ENCODE data around the gene DNAH9. TPM values are rescaled to one million over a fixed set of nuclear protein-coding genes. Genes with fewer than 3 reads are reported as not detected.

The DNAH9 gene
- polyA plus RNA-seq, 1 donor from 2014 or later: 2.0 TPM

- Histone ChIP-seq H3K9ac (ENCODE audit: low read length) (no peak overlapping the region), H3K9me2 (ENCODE audit: insufficient read depth, low read length) (no peaks in the 10 kb centered on the region), H3K36me3 (ENCODE audit: insufficient read depth, low read length) (no peaks in the 10 kb centered on the region), H3K4me2 (ENCODE audit: low read length) (no peak overlapping the region), H3K27ac (ENCODE audit: low read length) (no peak overlapping the region), H3F3A (ENCODE audit: insufficient read depth, low read length, poor library complexity, severe bottlenecking) (no peaks in the 10 kb centered on the region), H3K27me3 (ENCODE audit: insufficient read depth, low read depth, low read length) (no peaks in the 10 kb centered on the region), H3K4me3 (ENCODE audit: low read length) (no peak overlapping the region), H2AFZ (ENCODE audit: low read depth, low read length) (no peak overlapping the region), H4K20me1 (ENCODE audit: insufficient read depth) (no peaks in the 10 kb centered on the region), H3K79me2 (replicated peaks; ENCODE audit: insufficient read depth, low read length) (no peaks in the 10 kb centered on the region), H3K9me3 (ENCODE audit: low read length) (no peaks in the 10 kb centered on the region)
- TF ChIP-seq CTCF (IDR thresholded peaks at IDR 0.05; ENCODE audit: poor library complexity, severe bottlenecking) (no peak), TAF1 (IDR thresholded peaks at IDR 0.05; ENCODE audit: low read depth) (no peak), POLR2AphosphoS5 (IDR thresholded peaks at IDR 0.05) (no peak), EZH2 (IDR thresholded peaks at IDR 0.05; ENCODE audit: borderline replicate concordance, insufficient read depth, low read length, poor library complexity, severe bottlenecking) (no peak), SMC3 (conservative IDR thresholded peaks at IDR 0.05; ENCODE audit: poor library complexity) (no peak), EP300 (conservative IDR thresholded peaks at IDR 0.05; ENCODE audit: poor library complexity, severe bottlenecking) (no peak), RAD21 (conservative IDR thresholded peaks at IDR 0.05) (no peak), MXI1 (conservative IDR thresholded peaks at IDR 0.05; ENCODE audit: poor library complexity, severe bottlenecking) (no peak)
- TF ChIP-seq, protein P1, sequence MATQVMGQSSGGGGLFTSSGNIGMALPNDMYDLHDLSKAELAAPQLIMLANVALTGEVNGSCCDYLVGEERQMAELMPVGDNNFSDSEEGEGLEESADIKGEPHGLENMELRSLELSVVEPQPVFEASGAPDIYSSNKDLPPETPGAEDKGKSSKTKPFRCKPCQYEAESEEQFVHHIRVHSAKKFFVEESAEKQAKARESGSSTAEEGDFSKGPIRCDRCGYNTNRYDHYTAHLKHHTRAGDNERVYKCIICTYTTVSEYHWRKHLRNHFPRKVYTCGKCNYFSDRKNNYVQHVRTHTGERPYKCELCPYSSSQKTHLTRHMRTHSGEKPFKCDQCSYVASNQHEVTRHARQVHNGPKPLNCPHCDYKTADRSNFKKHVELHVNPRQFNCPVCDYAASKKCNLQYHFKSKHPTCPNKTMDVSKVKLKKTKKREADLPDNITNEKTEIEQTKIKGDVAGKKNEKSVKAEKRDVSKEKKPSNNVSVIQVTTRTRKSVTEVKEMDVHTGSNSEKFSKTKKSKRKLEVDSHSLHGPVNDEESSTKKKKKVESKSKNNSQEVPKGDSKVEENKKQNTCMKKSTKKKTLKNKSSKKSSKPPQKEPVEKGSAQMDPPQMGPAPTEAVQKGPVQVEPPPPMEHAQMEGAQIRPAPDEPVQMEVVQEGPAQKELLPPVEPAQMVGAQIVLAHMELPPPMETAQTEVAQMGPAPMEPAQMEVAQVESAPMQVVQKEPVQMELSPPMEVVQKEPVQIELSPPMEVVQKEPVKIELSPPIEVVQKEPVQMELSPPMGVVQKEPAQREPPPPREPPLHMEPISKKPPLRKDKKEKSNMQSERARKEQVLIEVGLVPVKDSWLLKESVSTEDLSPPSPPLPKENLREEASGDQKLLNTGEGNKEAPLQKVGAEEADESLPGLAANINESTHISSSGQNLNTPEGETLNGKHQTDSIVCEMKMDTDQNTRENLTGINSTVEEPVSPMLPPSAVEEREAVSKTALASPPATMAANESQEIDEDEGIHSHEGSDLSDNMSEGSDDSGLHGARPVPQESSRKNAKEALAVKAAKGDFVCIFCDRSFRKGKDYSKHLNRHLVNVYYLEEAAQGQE (IDR thresholded peaks at IDR 0.05; ENCODE audit: borderline replicate concordance): no peak
Observed at GRCh38 chr17:11836508-11836907, 238.2 kb downstream of the DNAH9 start.

DNA sequence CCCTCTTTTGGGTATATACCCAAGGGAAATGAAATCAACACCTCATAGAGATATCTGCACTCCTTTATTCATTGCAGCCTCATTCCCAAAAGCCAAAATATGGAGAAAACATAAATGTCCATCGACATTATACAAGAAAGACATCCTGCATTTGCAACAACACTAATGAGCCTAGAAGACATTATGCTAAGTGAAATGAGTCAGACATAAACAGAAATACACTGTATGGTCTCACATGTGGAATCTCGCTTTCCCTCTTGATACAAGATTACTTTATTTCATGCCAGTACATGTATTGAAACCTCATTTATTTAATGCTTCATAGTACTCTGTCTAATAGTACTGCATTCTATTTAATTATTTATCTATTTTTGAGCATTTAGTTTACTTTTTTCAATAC, 241.8 kb downstream of the DNAH9 start:
- H3K9me3 ChIP-seq (ENCODE audit: low read length): no peaks in the 10 kb centered on the region
- H3K36me3 ChIP-seq (ENCODE audit: insufficient read depth, low read length): no peaks in the 10 kb centered on the region
- H3K79me2 ChIP-seq (replicated peaks; ENCODE audit: insufficient read depth, low read length): no peaks in the 10 kb centered on the region
- no peak overlapping the region for H3K4me3 ChIP-seq (ENCODE audit: low read length)
- no peak overlapping the region for H2AFZ ChIP-seq (ENCODE audit: low read depth, low read length)
- H3K27ac ChIP-seq (ENCODE audit: low read length): no peak overlapping the region
- no peak overlapping the region for H3K9ac ChIP-seq (ENCODE audit: low read length)
- no peaks in the 10 kb centered on the region for H3K27me3 ChIP-seq (ENCODE audit: insufficient read depth, low read depth, low read length)
- H4K20me1 ChIP-seq (ENCODE audit: insufficient read depth): no peaks in the 10 kb centered on the region
- no peak for TF ChIP-seq RAD21 (conservative IDR thresholded peaks at IDR 0.05)
- TF ChIP-seq CTCF (IDR thresholded peaks at IDR 0.05; ENCODE audit: poor library complexity, severe bottlenecking): no peak
- TF ChIP-seq, protein P1 (IDR thresholded peaks at IDR 0.05; ENCODE audit: borderline replicate concordance): no peak
- no peak for TF ChIP-seq TAF1 (IDR thresholded peaks at IDR 0.05; ENCODE audit: low read depth)
- no peak for TF ChIP-seq SMC3 (conservative IDR thresholded peaks at IDR 0.05; ENCODE audit: poor library complexity)
- no peak for TF ChIP-seq EZH2 (IDR thresholded peaks at IDR 0.05; ENCODE audit: borderline replicate concordance, insufficient read depth, low read length, poor library complexity, severe bottlenecking)
- no peak for TF ChIP-seq MXI1 (conservative IDR thresholded peaks at IDR 0.05; ENCODE audit: poor library complexity, severe bottlenecking)
- TF ChIP-seq EP300 (conservative IDR thresholded peaks at IDR 0.05; ENCODE audit: poor library complexity, severe bottlenecking): no peak
- no peak for TF ChIP-seq POLR2AphosphoS5 (IDR thresholded peaks at IDR 0.05)
- H3F3A ChIP-seq (ENCODE audit: insufficient read depth, low read length, poor library complexity, severe bottlenecking): no peaks in the 10 kb centered on the region
- no peaks in the 10 kb centered on the region for H3K9me2 ChIP-seq (ENCODE audit: insufficient read depth, low read length)
- H3K4me2 ChIP-seq (ENCODE audit: low read length): no peak overlapping the region

Measured in neural cell (in vitro differentiated cells).